GM19468 (cell line): ENCODE results near the gene PFKM.

Source experiments
- ATAC-seq: cut with Tn5 transposase; IDR thresholded peaks from one replicate; pipeline ENCODE4 v1.9.1; 2021; ENCODE audit warnings: mild to moderate bottlenecking, moderate library complexity, moderate number of reproducible peaks; ENCODE audit not compliant: unreplicated experiment; ENCODE audit errors: extremely low read depth

PFKM gene

DNA sequence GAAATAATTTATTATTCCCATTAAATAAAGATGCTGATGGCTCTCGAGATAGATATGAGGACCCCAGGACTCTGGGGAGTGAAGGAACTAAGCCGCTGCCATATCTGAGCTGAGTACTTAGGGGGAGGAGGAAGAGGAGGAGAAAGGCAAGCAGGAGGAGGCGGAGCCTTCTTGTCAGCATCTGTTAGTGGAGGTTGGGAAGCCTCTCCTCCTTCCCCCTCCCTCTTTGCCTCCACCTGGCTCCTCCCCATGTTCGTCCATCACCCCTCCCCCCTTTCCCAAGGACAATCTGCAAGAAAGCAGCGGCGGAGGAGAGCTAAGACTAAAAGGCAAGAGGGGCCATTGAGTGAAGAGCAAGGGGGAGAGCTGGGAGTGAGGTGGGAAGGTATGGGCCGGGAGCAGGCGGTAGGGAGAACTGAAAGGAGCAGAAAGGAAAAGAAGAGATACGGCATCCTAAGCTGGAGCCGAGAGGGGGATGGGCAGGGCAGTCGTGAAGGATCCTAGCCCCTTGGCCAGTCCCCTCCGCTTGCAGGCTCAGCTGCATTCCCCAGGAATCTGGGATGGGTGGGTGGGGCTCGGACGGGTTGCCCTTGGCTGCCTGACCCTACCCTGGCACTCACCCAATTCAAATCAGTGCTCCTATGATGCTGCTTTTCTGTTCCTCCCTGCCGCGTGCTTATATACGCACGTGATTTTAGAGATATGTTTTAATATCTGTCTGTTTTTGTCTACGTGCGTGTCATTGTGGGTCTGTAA is at the start of gene PFKM:
Gene PFKM (plus strand): TSS at position 287 of the 756 bp plus-strand sequence. CDS start 3,411 bp downstream, outside the sequence.
- ATAC-seq, result peak; percentile 97

DNA sequence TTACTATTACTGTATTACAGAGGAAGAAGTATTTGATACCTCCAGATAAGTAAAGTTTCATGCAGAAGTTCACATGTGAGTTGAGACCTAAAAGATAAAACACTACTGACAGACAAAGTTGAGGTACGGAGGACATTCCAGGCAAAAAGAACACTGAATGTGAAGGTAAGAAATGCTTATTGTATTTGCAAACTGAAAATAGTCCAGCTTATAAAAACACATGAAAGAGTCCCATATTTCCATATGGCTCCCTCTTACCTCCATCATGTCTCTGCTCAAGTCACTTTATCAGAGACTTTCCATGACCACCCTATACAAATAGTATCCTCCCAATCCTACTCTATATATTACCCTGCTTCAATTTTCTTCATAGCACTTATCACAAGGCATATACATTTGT is 49.1 kb upstream of the PFKM start:
- no peak for ATAC-seq

GRCh38 chr12:48070731-48071130 is 48.4 kb upstream of the PFKM start:
- ATAC-seq, result no peak

DNA sequence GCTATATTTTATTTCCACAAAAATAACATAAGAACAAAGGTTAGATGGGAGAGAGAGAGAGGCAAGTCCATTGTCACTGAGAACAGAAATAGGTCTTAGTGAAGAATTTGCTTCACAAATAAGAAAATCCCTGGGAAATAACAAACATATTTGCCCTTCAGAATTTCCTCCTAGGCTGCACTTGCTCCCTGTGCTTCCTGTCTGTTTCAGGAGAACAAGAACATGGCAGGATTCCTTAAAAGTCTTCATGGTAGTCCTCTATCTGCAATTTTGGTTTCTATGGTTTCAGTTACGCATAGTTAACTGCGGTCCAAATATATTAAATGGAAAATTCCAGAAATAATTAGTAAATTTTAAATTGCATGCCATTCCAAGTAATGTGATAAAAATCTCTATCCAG is 47.4 kb upstream of the PFKM start:
- ATAC-seq, result no peak

DNA sequence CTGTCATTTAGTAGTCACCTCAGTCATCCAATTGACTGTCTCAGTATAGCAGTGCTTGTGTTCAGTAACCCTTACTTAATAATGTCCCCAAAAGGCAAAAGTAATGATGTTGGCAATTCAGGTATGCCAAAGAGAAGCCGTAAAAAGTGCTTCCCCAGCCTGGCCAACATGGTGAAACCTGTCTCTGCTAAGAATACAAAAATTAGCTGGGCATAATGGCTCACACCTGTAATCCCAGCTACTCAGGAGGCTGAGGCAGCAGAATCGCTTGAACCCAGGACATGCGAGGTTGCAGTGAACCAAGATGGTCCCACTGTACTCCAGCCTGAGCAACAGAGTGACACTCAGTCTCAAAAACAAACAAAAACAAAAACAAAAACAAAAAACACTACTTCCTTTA is 46.9 kb upstream of the PFKM start:
- ATAC-seq, result no peak

- ATAC-seq, result no peak
Measured at GRCh38 chr12:48074266-48074665, 44.9 kb upstream of the PFKM start.

GRCh38 chr12:48075832-48076231 is 43.3 kb upstream of the PFKM start:
- no peak for ATAC-seq

- no peak for ATAC-seq
Measured at GRCh38 chr12:48077111-48077510, 42.1 kb upstream of the PFKM start.

- no peak for ATAC-seq
Measured at GRCh38 chr12:48078901-48079300, 40.3 kb upstream of the PFKM start.

DNA sequence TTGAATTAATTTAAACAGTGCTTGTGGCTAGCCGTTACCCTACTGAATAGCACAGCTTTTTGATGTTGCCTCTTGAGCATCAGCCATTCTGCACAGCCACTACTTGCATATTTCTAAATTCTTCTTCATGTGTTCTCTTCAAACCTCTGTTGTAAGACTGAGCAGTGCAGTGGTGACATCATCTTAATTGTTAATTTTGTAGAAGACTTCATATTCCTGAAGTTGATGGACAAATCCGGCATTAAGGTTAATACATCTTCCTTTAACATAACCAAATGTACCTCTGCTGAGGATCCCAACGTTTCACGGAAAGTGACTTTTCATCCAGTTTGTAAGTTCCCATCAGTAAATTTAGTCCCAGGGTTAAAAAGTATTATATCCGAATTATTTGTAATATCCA is 38.9 kb upstream of the PFKM start:
- ATAC-seq, result no peak

DNA sequence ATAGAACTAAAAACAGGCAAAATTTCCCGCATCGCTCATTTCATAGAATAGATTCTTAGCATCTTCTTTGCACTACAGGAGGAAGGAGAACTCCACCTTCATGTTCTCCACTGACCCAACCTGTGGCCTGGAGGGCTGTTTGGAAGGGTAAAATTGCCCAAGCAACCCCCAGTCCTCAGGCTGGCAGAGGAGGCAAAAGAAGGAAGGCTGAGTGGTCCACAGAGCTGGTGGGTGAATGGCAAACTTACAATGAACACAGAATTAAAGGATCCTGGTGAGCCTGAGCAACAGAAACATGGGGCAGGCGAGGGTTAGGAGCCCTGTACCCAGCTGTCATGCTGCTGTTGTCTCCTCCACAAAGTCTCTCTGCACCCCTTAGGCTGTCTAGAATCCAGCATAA is 38.3 kb upstream of the PFKM start:
- ATAC-seq, result no peak

DNA sequence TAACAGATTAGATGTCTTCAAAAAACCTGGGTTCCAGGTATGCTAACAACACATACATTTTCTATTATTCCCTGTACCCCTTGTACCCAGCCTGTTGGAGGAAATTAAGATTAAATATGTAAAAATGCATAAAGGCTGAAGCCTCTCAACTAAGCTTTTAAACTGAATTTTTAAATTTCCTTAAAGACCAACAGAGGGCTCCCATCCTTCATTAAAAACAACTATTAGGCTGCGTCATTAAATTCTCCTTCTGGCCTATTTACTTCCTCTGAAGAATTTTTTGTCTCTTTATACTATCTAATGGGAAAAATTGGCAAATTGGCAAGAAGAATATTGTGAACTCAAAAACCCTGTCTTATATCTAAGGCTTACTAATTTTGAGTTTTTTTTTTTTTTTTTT is 35.1 kb upstream of the PFKM start:
- no peak for ATAC-seq

DNA sequence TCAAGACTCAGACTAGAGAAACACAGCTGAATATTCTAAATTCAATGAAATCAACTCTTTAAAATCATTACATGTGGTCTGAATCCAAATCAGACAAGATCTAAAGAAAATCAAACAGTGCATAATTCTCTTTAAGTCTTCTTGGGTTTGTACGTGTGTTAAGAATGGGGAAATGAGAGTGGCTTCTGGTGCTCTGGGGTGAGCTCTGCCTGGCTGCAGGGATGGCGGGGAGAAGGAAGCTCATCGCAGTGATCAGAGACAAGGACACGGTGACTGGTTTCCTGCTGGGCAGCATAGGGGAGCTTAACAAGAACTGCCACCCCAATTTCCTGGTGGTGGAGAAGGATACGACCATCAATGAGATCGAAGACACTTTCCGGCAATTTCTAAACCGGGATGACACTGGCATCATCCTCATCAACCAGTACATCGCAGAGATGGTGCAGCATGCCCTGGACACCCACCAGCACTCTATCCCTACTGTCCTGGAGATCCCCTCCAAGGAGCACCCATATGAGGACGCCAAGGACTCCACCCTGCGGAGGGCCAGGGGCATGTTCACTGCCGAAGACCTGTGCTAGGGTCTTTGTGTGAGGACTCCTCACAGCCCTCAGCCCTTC is 34.2 kb upstream of the PFKM start:
- no peak for ATAC-seq

GRCh38 chr12:48086327-48086726 is 32.8 kb upstream of the PFKM start:
- no peak for ATAC-seq

DNA sequence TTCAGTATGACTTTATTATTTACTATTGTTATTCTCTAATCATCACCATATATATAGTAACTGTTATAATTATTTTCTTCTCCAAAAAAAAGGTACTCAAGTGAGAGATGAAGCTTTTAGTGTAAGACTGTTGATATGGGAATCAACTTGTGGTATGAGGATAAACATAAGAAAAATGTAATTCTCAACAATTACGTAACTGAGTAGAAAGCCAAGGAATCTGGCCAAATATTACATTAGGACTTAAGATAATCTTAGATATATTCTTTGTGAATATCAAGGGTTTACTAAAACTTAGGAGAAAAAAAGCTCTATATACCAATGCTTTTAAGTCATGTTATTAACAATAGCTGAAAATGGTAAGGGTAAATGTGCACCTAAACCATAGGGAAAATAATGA is 26.6 kb upstream of the PFKM start:
- ATAC-seq, result no peak

- no peak for ATAC-seq
Measured at GRCh38 chr12:48104531-48104930, 14.6 kb upstream of the PFKM start.

DNA sequence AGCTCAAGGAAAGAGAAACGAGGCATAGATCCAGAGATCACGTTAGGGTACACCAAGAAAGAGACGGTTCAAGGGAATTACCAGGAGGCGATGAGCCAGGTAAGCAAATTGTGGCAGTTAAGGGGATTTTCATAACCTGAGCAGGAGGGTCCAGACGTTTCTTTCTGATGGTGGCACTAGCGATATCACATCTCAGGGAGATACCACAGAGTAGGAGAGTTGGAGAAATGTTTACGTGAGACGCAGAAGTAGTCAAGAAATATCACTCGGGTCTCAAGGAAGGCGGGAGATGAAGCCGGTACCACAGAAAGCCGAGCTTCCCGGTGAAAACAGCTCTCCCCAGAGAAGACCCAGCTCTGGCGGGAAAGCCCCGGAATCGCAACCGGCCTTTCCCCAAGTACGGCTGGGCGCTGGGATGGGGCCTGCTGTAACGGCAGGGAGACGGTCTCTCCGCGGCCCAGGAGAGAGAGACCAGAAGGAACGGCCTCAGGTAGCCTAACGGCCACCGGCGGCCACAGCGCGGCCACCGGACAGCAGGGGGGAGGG is 13.8 kb upstream of the PFKM start:
- ATAC-seq, result no peak

- ATAC-seq, result peak; percentile 24
Measured at GRCh38 chr12:48105867-48106680, 13.1 kb upstream of the PFKM start, which contains the start of gene SENP1. Gene SENP1 (minus strand): TSS chr12:48106079. CDS start chr12:48101472, 4,607 bp downstream.

DNA sequence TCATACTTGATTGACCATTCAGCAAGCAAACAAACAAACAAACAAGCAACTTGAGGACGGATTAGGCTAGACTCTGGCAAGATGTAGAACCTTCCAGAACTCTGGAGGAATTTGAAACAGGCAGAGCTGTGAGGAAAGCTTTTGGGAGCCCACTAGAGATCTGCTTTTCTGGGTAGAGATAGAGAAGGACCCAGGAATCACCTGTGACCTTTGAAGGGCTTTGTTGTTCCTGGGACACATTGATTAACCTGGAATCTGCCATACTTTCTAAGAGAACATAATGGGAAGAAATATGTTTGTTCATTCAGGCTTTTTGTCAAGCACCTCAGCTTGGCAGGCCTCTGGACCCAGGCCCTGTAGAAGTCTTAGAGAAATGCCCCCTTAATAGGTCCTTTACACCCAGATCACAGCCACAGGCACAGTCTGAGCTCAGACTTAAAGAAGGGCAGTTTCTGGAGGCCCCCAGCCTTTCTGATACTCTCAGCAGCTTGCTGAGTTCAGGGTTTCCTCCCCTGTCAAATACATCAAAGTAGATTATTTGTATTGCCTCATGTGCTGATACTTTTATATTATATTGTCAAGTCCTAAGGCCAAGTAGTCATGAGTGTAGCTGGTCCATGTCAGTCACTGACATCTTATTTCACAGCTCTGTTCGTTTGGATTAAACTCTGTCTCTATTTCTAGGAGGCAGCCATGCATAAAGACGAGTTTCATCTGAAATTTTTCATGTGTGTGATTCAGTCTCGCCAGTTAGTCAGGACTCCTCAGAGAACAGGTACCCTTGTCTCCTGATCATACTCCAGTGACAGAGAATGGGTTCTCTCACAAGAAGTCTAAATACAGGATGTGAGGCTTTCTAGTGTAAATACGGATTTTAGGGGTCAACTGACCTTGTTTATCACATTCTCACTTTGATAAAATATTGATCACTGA is 12.2 kb upstream of the PFKM start:
- no peak for ATAC-seq

GRCh38 chr12:48109424-48109823 is 9.7 kb upstream of the PFKM start:
- no peak for ATAC-seq
